T-cell (primary cell): ENCODE measurements around the gene MIPEP. TPM values are rescaled to one million over a fixed set of nuclear protein-coding genes. Genes with fewer than 3 reads are reported as not detected.

Source experiments
- ATAC-seq, 4 experiments: fragments of 200-7000 bp in 3 of 4; fragments of 150-1000 bp in 1 of 4; cut with Tn5 transposase; replicated peaks in 1 of 4; 1 replicate in 3 of 4; 2 replicates in 1 of 4; pipeline ENCODE4 v1.10.0; 2021; ENCODE audit warnings: moderate library complexity in 3 of 4, mild to moderate bottlenecking in 2 of 4, moderate number of reproducible peaks in 1 of 4
- CTCF ChIA-PET, 2 donors: fragments of 300-600 bp; sonication (Branson Sonifier 250); formaldehyde crosslinking; loops; one replicate each; lab custom pipeline; 2022; ENCODE audit warnings: antibody characterized with exemption in 2 of 2; lab: Charles Lee
- POLR2A ChIA-PET, 2 donors: fragments of 300-600 bp; sonication (Branson Sonifier 250); formaldehyde crosslinking; loops; one replicate each; lab custom pipeline; 2022; ENCODE audit warnings: antibody characterized with exemption in 2 of 2; lab: Charles Lee
- DNase-seq, 35 experiments: peaks; one replicate each; pipeline versions ENCODE4 v3.0.0 to v3.0.0-alpha.2; 2013 to 2023
- H3K27ac ChIP-seq: one replicate; pipeline ENCODE4 v1.5.1; 2013; ENCODE audit warnings: low read length
- H3K27me3 ChIP-seq, 2 experiments: replicated peaks in 1 of 2; 1 replicate in 1 of 2; 2 replicates in 1 of 2; pipeline versions ENCODE4 v1.6.1 to v1.7.0; 2013; ENCODE audit warnings: low read length in 1 of 2, mixed read lengths in 1 of 2; ENCODE audit not compliant: control insufficient read depth in 2 of 2, insufficient read depth in 2 of 2; ENCODE audit errors: extremely low read depth in 1 of 2
- H3K36me3 ChIP-seq, 2 donors: 1 replicate in 1 of 2; 2 replicates in 1 of 2; pipeline versions ENCODE4 v1.6.1 to v1.7.0; 2013; ENCODE audit warnings: low read length in 1 of 2; ENCODE audit not compliant: control insufficient read depth in 2 of 2, insufficient read depth in 1 of 2; ENCODE audit errors: extremely low read depth in 1 of 2
- H3K4me1 ChIP-seq, 2 experiments: 1 replicate in 1 of 2; 2 replicates in 1 of 2; pipeline versions ENCODE4 v1.6.1 to v1.7.0; 2013; ENCODE audit warnings: low read length in 2 of 2, mixed read lengths in 1 of 2; ENCODE audit not compliant: insufficient read depth in 2 of 2, control insufficient read depth in 1 of 2; ENCODE audit errors: extremely low read depth in 1 of 2
- H3K4me3 ChIP-seq, 2 donors: 1 replicate in 1 of 2; 2 replicates in 1 of 2; pipeline versions ENCODE4 v1.5.1 to v1.7.0; 2013; ENCODE audit warnings: mild to moderate bottlenecking in 2 of 2, low read length in 1 of 2, moderate library complexity in 1 of 2; ENCODE audit not compliant: control insufficient read depth in 1 of 2; ENCODE audit errors: extremely low read depth in 1 of 2
- H3K9me3 ChIP-seq: 2 replicates; pipeline ENCODE4 v1.7.0; 2013
- H3K27ac Mint-ChIP-seq, 2 donors: one replicate each; pipeline ENCODE4 v1.8.0; 2020 to 2021; ENCODE audit warnings: mild to moderate bottlenecking in 2 of 2, mixed read lengths in 2 of 2
- H3K27me3 Mint-ChIP-seq, 2 donors: one replicate each; pipeline ENCODE4 v1.8.0; 2021 to 2022; ENCODE audit warnings: mixed read lengths in 2 of 2
- H3K36me3 Mint-ChIP-seq: one replicate; pipeline ENCODE4 v1.8.0; 2021; ENCODE audit warnings: mixed read lengths
- H3K4me1 Mint-ChIP-seq, 3 donors: one replicate each; pipeline ENCODE4 v1.8.0; 2020 to 2022; ENCODE audit warnings: mixed read lengths in 3 of 3, mild to moderate bottlenecking in 1 of 3
- H3K4me3 Mint-ChIP-seq, 3 donors: one replicate each; pipeline ENCODE4 v1.8.0; 2020 to 2022; ENCODE audit warnings: mild to moderate bottlenecking in 3 of 3, mixed read lengths in 3 of 3, moderate library complexity in 3 of 3
- H3K9me3 Mint-ChIP-seq, 3 donors: one replicate each; pipeline ENCODE4 v1.8.0; 2020 to 2022; ENCODE audit warnings: mixed read lengths in 3 of 3
- WGBS: methylation state at CpG from one replicate; pipeline ENCODE4 v1.1.5; 2013; ENCODE audit warnings: missing lambda C conversion rate; ENCODE audit not compliant: insufficient coverage; 5-methylcytosine and 5-hydroxymethylcytosine counted together
- total RNA-seq, 35 experiments: library from RNA in 6 of 35; stranded (reverse) in 6 of 35; fragments of 120-200 nt in 1 of 35; gene quantifications; one replicate each; pipeline versions ENCODE4 v1.2.1 to v1.2.4 and lab custom pipeline; 2013 to 2026

Gene MIPEP
- total RNA-seq, 5 donors from 2014 or later (not counting 1 experiment from before 2014, with no cell fraction given), result 6.3 to 13.8 (median 12.3) TPM

GRCh38 chr13:23731709-23732108 lies 157.5 kb downstream of the MIPEP start:
- Mint-ChIP-seq H3K9me3 (peaks cover 0 to 4% (median 0%) of the 10 kb centered on the region in 3 donors), H3K27me3 (no peaks in the 10 kb centered on the region), H3K27ac (no peak overlapping the region), H3K36me3 (peaks cover 43% of the 10 kb centered on the region), H3K4me3 (no peak overlapping the region), H3K4me1 (no peaks in the 10 kb centered on the region)
- ChIA-PET CTCF (no interaction called here), POLR2A (no interaction called here)
- no peaks in the 10 kb centered on the region for H3K4me1 ChIP-seq
- no peak for DNase-seq
- H3K27me3 ChIP-seq, result no peaks in the 10 kb centered on the region
- no peak for ATAC-seq
- no peaks in the 10 kb centered on the region for H3K9me3 ChIP-seq
- no peak overlapping the region for H3K27ac ChIP-seq
- H3K36me3 ChIP-seq, result no peaks in the 10 kb centered on the region
- no peak overlapping the region for H3K4me3 ChIP-seq
- 95% methylated on average over 2 of the region's 3 CpGs for WGBS

GRCh38 chr13:23730251-23730650 lies 158.9 kb downstream of the MIPEP start:
- Mint-ChIP-seq H3K36me3 (peaks cover 34% of the 10 kb centered on the region), H3K27me3 (no peaks in the 10 kb centered on the region), H3K4me1 (no peaks in the 10 kb centered on the region), H3K4me3 (no peak overlapping the region), H3K9me3 (peaks cover 0 to 4% (median 0%) of the 10 kb centered on the region in 3 donors), H3K27ac (no peak overlapping the region)
- WGBS, result 100% methylated on average over 3 of the region's 6 CpGs
- ATAC-seq (no peak), DNase-seq (no peak)
- H3K36me3 ChIP-seq, result no peaks in the 10 kb centered on the region
- no peaks in the 10 kb centered on the region for H3K9me3 ChIP-seq
- H3K27ac ChIP-seq, result no peak overlapping the region
- H3K4me1 ChIP-seq, result no peaks in the 10 kb centered on the region
- CTCF ChIA-PET, result no interaction called here
- POLR2A ChIA-PET, result no interaction called here
- no peaks in the 10 kb centered on the region for H3K27me3 ChIP-seq
- H3K4me3 ChIP-seq, result no peak overlapping the region

- Mint-ChIP-seq H3K9me3 (peaks cover 0 to 4% (median 0%) of the 10 kb centered on the region in 3 donors), H3K27ac (no peak overlapping the region), H3K4me3 (no peak overlapping the region), H3K27me3 (no peaks in the 10 kb centered on the region), H3K36me3 (peaks cover 36% of the 10 kb centered on the region), H3K4me1 (no peaks in the 10 kb centered on the region)
- Histone ChIP-seq H3K4me1 (no peaks in the 10 kb centered on the region), H3K27ac (no peak overlapping the region), H3K36me3 (no peaks in the 10 kb centered on the region), H3K27me3 (no peaks in the 10 kb centered on the region), H3K4me3 (no peak overlapping the region), H3K9me3 (no peaks in the 10 kb centered on the region)
- CTCF ChIA-PET, result no interaction called here
- DNase-seq (no peak), ATAC-seq (no peak)
- POLR2A ChIA-PET, result no interaction called here
Measured at GRCh38 chr13:23729531-23729930, 159.7 kb downstream of the MIPEP start.

GRCh38 chr13:23728807-23729206 lies 160.4 kb downstream of the MIPEP start:
- H3K9me3 Mint-ChIP-seq, result peaks cover 0 to 4% (median 0%) of the 10 kb centered on the region in 3 donors
- H3K36me3 Mint-ChIP-seq, result peaks cover 40% of the 10 kb centered on the region
- 100% methylated on average over 1 of the region's 3 CpGs for WGBS
- H3K36me3 ChIP-seq, result no peaks in the 10 kb centered on the region
- ChIA-PET CTCF (no interaction called here), POLR2A (no interaction called here)
- H3K4me3 Mint-ChIP-seq, result no peak overlapping the region
- H3K9me3 ChIP-seq, result no peaks in the 10 kb centered on the region
- H3K27me3 Mint-ChIP-seq, result no peaks in the 10 kb centered on the region
- H3K27me3 ChIP-seq, result no peaks in the 10 kb centered on the region
- H3K27ac Mint-ChIP-seq, result no peak overlapping the region
- H3K4me1 ChIP-seq, result no peaks in the 10 kb centered on the region
- DNase-seq (no peak), ATAC-seq (no peak)
- H3K27ac ChIP-seq, result no peak overlapping the region
- H3K4me1 Mint-ChIP-seq, result no peaks in the 10 kb centered on the region
- H3K4me3 ChIP-seq, result no peak overlapping the region

GRCh38 chr13:23725922-23726321 lies 163.3 kb downstream of the MIPEP start:
- Mint-ChIP-seq H3K9me3 (no peaks in the 10 kb centered on the region), H3K4me1 (no peaks in the 10 kb centered on the region), H3K4me3 (no peak overlapping the region), H3K36me3 (peaks cover 28% of the 10 kb centered on the region), H3K27me3 (no peaks in the 10 kb centered on the region), H3K27ac (no peak overlapping the region)
- H3K36me3 ChIP-seq, result no peaks in the 10 kb centered on the region
- no peak overlapping the region for H3K4me3 ChIP-seq
- no peaks in the 10 kb centered on the region for H3K4me1 ChIP-seq
- ChIA-PET POLR2A (no interaction called here), CTCF (no interaction called here)
- no peaks in the 10 kb centered on the region for H3K27me3 ChIP-seq
- DNase-seq (no peak), ATAC-seq (no peak)
- no peaks in the 10 kb centered on the region for H3K9me3 ChIP-seq
- WGBS, result 96% methylated on average over 5 of the region's 10 CpGs
- H3K27ac ChIP-seq, result no peak overlapping the region

GRCh38 chr13:23724196-23724970 lies 164.8 kb downstream of the MIPEP start:
- DNase-seq (no peak), ATAC-seq (no peak)
- Histone ChIP-seq H3K27ac (no peak overlapping the region), H3K36me3 (no peaks in the 10 kb centered on the region), H3K9me3 (no peaks in the 10 kb centered on the region), H3K4me3 (no peak overlapping the region), H3K27me3 (no peaks in the 10 kb centered on the region), H3K4me1 (peaks cover 0 to 3% of the 10 kb centered on the region in 2 experiments)
- Mint-ChIP-seq H3K4me3 (no peak overlapping the region), H3K27ac (no peak overlapping the region), H3K36me3 (peaks cover 24% of the 10 kb centered on the region), H3K4me1 (peaks cover 1 to 3% (median 2%) of the 10 kb centered on the region in 3 donors), H3K27me3 (no peaks in the 10 kb centered on the region), H3K9me3 (no peaks in the 10 kb centered on the region)
- CTCF ChIA-PET, result interaction anchor here in 1 of 2 donors (0.9 kb wide), 1 partner anchor 13 kb away, joined by 3 read pairs; no protein-coding TSS in a partner anchor
- WGBS, result 100% methylated on average over 4 of the region's 7 CpGs
- POLR2A ChIA-PET, result no interaction called here
